Activated CD4-positive, alpha-beta T cell treated with anti-CD3 and anti-CD28 coated beads, Interleukin-2, Interleukin-4, amounts not matched to agents 100 ng/mL and 50 ng/mL, durations not matched to agents 16 hours and 8 hours (primary cell): ENCODE results near the gene SORL1-AS1.
A peak's percentile ranks its signal among the peaks of the same experiment; 100 is the strongest.
"Not testable (repeated sequence)": the region's sequence is repeated elsewhere in the genome, so short reads cannot be mapped to it uniquely, and the experiment has no call there.

Source experiments
- DNase-seq: peaks from one replicate; pipeline ENCODE4 v3.0.0-alpha.2; 2020; ENCODE audit warnings: low spot score

The SORL1-AS1 gene

GRCh38 chr11:121427400-121427744 is 25.4 kb downstream of the SORL1-AS1 start:
- no peak for DNase-seq

- DNase-seq, result no peak
Observed at GRCh38 chr11:121426476-121427399, 26.0 kb downstream of the SORL1-AS1 start.

GRCh38 chr11:121425828-121426227 is 26.9 kb downstream of the SORL1-AS1 start:
- no peak for DNase-seq

- no peak for DNase-seq
Observed at GRCh38 chr11:121422675-121423074, 30.1 kb downstream of the SORL1-AS1 start.

- no peak for DNase-seq
Observed at GRCh38 chr11:121421149-121421901, 31.4 kb downstream of the SORL1-AS1 start.

GRCh38 chr11:121420398-121420797 is 32.4 kb downstream of the SORL1-AS1 start:
- no peak for DNase-seq

- no peak for DNase-seq
Observed at GRCh38 chr11:121419836-121420235, 32.9 kb downstream of the SORL1-AS1 start.

GRCh38 chr11:121418625-121419114 is 34.1 kb downstream of the SORL1-AS1 start:
- peak; percentile 42 for DNase-seq

GRCh38 chr11:121417607-121418006 is 35.2 kb downstream of the SORL1-AS1 start:
- no peak for DNase-seq

GRCh38 chr11:121417055-121417551 is 35.7 kb downstream of the SORL1-AS1 start:
- peak; percentile 54 for DNase-seq

GRCh38 chr11:121415856-121416255 is 36.9 kb downstream of the SORL1-AS1 start:
- DNase-seq, result no peak

- no peak for DNase-seq
Observed at GRCh38 chr11:121414141-121414913, 38.4 kb downstream of the SORL1-AS1 start.

- no peak for DNase-seq
Observed at GRCh38 chr11:121412711-121413415, 39.9 kb downstream of the SORL1-AS1 start.

- no peak for DNase-seq
Observed at GRCh38 chr11:121412000-121412587, 40.7 kb downstream of the SORL1-AS1 start.

- not testable (repeated sequence) for DNase-seq
Observed at GRCh38 chr11:121411330-121411729, 41.4 kb downstream of the SORL1-AS1 start.

GRCh38 chr11:121410041-121410440 is 42.7 kb downstream of the SORL1-AS1 start:
- not testable (repeated sequence) for DNase-seq

- no peak for DNase-seq
Observed at GRCh38 chr11:121408830-121409229, 43.9 kb downstream of the SORL1-AS1 start.

- DNase-seq, result no peak
Observed at GRCh38 chr11:121406291-121406690, 46.5 kb downstream of the SORL1-AS1 start.

- DNase-seq, result no peak
Observed at GRCh38 chr11:121405646-121406045, 47.1 kb downstream of the SORL1-AS1 start.

GRCh38 chr11:121394785-121395184 is 58.0 kb downstream of the SORL1-AS1 start:
- no peak for DNase-seq

GRCh38 chr11:121393855-121394254 is 58.9 kb downstream of the SORL1-AS1 start:
- DNase-seq, result no peak
